ENCODE measurements around the gene ITGA6.

DNA sequence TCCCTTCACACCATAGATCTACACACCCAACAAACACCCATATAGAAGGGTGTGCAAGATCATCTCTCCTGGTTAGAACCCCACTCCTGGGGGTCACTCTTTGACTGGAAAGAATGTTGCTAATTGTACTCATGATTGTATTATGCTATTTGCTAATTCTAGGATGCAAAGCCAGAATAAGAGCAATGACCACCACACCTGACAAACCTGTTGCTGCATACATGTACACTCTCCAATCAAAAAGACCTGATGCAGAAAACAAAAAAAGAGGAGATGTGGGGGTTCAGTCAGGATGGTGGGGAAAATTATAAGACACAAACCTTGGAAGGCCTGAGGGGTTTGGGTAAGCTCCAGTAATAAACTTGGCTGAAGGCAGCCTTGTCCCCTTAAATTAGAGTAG is 91.6 kb downstream of the ITGA6 start:
- no peak for TF ChIP-seq CTCF (IDR thresholded peaks at IDR 0.05; ENCODE audit: low read depth, low read length, poor library complexity, severe bottlenecking)
- TF ChIP-seq EZH2phosphoT487 (IDR thresholded peaks at IDR 0.05; ENCODE audit: borderline replicate concordance, low read length), result no peak

Measured in DOHH2 (cell line).